ENCODE measurements around the gene DDX39B.

DDX39B gene

DNA sequence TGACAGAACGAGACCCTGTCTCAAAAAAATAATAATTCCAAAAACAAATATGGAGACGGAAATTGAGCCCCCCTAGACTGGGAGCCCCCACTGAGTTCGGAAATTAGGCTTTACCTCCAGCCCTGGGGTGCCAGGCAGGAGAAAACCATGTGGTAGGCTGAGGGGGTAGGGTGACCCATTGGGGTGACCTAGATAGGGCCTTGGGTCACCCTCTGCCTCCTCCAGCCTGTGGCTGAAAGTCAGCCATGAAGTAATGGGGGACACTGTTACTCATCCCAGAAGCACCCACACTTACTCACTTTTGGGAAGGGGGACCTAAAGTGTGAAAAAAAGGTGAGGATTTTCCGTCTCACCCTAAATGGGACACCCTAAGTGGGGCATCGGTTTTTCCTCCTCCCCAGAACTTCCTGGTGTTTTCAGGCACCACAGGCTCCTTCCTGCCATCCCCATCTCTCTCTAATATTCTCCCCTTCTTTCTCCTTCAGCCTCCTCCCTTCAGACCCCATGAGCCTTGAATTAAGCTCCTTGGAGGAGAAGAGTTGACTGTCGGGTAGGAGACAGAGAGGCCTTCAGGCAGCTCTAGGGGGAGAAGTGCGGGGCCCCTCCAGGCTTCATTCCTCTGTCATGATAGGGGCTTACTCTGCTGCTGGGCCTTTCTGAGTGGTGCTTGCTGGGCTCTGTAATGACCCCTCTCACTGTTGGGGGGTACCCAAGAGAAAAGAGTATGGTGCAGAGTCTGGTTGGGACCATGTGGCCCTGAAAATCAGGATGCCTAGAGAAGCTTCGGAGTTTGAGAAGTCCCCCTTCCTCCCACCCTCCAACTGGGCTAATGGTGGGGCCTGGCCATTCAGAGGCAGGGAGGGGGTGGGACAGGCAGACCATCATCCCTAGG, 38.0 kb upstream of the DDX39B start:
- Mint-ChIP-seq H3K9me3 (no peaks in the 10 kb centered on the region), H3K4me3 (peak overlapping the region; percentile 93), H3K27me3 (peaks cover 4% of the 10 kb centered on the region), H3K36me3 (peaks cover 71% of the 10 kb centered on the region), H3K4me1 (peaks cover 70% of the 10 kb centered on the region), H3K27ac (peak overlapping the region; percentile 97)
- no peak for DNase-seq
- CTCF ChIA-PET: interaction anchor here (0.6 to 33.1 kb wide), 9 partner anchors 9 to 159 kb away, joined by 3 to 1087 read pairs (median 4); partner anchors contain the start of genes ATP6V1G2, LST1, NCR3 and NFKBIL1

DNA sequence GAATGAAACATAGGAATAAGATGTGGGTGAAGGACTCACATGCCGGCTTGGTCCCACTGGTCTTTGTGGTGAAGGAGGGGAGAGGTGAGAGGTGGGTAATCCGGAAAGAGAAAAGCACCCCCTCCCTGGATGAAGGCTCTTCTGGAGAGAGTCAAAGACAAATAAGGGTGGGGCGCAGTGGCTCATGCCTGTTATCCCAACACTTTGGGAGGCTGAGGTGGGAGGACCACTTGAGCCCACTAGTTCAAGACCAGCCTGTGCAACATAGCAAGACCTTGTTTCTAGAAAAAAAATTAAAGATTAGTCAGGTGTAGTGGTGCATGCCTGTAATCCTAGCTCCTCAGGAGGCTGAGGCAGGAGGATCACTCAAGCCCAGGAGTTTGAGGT, 37.3 kb upstream of the DDX39B start:
- H3K9me3 Mint-ChIP-seq: no peaks in the 10 kb centered on the region
- H3K4me1 Mint-ChIP-seq: peaks cover 70% of the 10 kb centered on the region
- DNase-seq: no peak
- peak overlapping the region; percentile 97 for H3K27ac Mint-ChIP-seq
- CTCF ChIA-PET: interaction anchor here (1.2 to 33.1 kb wide), 3 partner anchors 9 to 26 kb away, joined by 3 to 1087 read pairs (median 780); partner anchors contain the start of genes ATP6V1G2, LST1, NCR3 and NFKBIL1
- H3K4me3 Mint-ChIP-seq: peak overlapping the region; percentile 93
- peaks cover 4% of the 10 kb centered on the region for H3K27me3 Mint-ChIP-seq
- H3K36me3 Mint-ChIP-seq: peaks cover 71% of the 10 kb centered on the region

DNA sequence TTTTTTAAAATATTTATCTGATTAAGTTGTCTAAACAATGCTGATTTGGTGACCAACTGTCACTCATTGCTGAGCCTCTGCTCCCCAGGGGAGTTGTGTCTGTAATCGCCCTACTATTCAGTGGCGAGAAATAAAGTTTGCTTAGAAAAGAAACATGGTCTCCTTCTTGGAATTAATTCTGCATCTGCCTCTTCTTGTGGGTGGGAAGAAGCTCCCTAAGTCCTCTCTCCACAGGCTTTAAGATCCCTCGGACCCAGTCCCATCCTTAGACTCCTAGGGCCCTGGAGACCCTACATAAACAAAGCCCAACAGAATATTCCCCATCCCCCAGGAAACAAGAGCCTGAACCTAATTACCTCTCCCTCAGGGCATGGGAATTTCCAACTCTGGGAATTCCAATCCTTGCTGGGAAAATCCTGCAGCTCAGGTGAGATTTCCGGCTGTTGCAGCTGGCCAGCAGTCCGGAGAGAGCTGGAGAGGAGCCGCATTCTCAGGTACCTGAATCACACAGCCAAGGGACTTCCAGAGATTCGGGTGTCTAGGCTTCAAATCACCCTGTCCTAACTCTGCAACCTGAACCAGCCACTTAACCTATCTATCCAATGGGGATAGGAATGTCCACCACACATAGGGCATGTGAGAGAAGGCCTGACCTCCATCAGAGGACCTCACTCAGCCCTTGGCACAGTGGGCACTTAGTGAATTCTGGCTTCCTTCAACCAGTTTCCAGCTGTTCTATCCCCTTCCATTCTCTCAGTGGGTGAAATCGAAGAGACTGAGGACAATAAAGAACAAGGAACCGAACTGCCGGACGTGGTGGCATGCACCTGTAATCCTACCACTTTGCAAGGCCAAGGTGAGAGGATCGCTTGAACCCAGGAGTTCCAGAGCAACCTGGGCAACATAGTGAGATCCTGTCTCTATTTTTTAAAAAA, 36.6 kb upstream of the DDX39B start:
- H3K4me1 Mint-ChIP-seq: peaks cover 70% of the 10 kb centered on the region
- H3K36me3 Mint-ChIP-seq: peaks cover 74% of the 10 kb centered on the region
- no peaks in the 10 kb centered on the region for H3K9me3 Mint-ChIP-seq
- no peak for DNase-seq
- H3K27ac Mint-ChIP-seq: peak overlapping the region; percentile 97
- H3K4me3 Mint-ChIP-seq: peak overlapping the region; percentile 93
- CTCF ChIA-PET: interaction anchor here (1.2 to 33.1 kb wide), 4 partner anchors 8 to 25 kb away, joined by 3 to 1087 read pairs (median 394); partner anchors contain the start of genes ATP6V1G2, LST1, NCR3 and NFKBIL1
- H3K27me3 Mint-ChIP-seq: peaks cover 4% of the 10 kb centered on the region

DNA sequence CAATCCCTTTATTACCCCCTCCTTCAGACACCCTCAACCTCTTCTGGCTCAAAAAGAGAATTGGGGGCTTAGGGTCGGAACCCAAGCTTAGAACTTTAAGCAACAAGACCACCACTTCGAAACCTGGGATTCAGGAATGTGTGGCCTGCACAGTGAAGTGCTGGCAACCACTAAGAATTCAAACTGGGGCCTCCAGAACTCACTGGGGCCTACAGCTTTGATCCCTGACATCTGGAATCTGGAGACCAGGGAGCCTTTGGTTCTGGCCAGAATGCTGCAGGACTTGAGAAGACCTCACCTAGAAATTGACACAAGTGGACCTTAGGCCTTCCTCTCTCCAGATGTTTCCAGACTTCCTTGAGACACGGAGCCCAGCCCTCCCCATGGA, 35.8 kb upstream of the DDX39B start:
- CTCF ChIA-PET: interaction anchor here (2.5 to 33.1 kb wide), 3 partner anchors 9 to 25 kb away, joined by 9 to 1087 read pairs (median 780); partner anchors contain the start of genes ATP6V1G2, LST1, NCR3 and NFKBIL1
- H3K36me3 Mint-ChIP-seq: peaks cover 73% of the 10 kb centered on the region

DNA sequence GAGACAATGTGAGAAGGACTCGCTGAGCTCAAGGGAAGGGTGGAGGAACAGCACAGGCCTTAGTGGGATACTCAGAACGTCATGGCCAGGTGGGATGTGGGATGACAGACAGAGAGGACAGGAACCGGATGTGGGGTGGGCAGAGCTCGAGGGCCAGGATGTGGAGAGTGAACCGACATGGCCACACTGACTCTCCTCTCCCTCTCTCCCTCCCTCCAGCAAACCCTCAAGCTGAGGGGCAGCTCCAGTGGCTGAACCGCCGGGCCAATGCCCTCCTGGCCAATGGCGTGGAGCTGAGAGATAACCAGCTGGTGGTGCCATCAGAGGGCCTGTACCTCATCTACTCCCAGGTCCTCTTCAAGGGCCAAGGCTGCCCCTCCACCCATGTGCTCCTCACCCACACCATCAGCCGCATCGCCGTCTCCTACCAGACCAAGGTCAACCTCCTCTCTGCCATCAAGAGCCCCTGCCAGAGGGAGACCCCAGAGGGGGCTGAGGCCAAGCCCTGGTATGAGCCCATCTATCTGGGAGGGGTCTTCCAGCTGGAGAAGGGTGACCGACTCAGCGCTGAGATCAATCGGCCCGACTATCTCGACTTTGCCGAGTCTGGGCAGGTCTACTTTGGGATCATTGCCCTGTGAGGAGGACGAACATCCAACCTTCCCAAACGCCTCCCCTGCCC, 35.2 kb upstream of the DDX39B start:
- CTCF ChIA-PET: interaction anchor here (2.5 to 33.1 kb wide), 3 partner anchors 9 to 24 kb away, joined by 9 to 1087 read pairs (median 780); partner anchors contain the start of genes ATP6V1G2, LST1, NCR3 and NFKBIL1
- H3K36me3 Mint-ChIP-seq: peaks cover 68% of the 10 kb centered on the region
- peaks cover 4% of the 10 kb centered on the region for H3K27me3 Mint-ChIP-seq
- H3K4me1 Mint-ChIP-seq: peaks cover 73% of the 10 kb centered on the region
- H3K27ac Mint-ChIP-seq: peak overlapping the region; percentile 87
- H3K9me3 Mint-ChIP-seq: no peaks in the 10 kb centered on the region
- H3K4me3 Mint-ChIP-seq: peak overlapping the region; percentile 92
- DNase-seq: peak; percentile 73

More for the DNA sequence above, 35.8 kb upstream of the DDX39B start:
- Mint-ChIP-seq H3K27ac (peak overlapping the region; percentile 87), H3K27me3 (peaks cover 4% of the 10 kb centered on the region), H3K4me3 (peak overlapping the region; percentile 92), H3K9me3 (no peaks in the 10 kb centered on the region), H3K4me1 (peaks cover 72% of the 10 kb centered on the region)
- DNase-seq: no peak

DNA sequence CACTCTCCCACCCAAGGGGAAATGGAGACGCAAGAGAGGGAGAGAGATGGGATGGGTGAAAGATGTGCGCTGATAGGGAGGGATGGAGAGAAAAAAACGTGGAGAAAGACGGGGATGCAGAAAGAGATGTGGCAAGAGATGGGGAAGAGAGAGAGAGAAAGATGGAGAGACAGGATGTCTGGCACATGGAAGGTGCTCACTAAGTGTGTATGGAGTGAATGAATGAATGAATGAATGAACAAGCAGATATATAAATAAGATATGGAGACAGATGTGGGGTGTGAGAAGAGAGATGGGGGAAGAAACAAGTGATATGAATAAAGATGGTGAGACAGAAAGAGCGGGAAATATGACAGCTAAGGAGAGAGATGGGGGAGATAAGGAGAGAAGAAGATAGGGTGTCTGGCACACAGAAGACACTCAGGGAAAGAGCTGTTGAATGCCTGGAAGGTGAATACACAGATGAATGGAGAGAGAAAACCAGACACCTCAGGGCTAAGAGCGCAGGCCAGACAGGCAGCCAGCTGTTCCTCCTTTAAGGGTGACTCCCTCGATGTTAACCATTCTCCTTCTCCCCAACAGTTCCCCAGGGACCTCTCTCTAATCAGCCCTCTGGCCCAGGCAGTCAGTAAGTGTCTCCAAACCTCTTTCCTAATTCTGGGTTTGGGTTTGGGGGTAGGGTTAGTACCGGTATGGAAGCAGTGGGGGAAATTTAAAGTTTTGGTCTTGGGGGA, 34.3 kb upstream of the DDX39B start:
- Mint-ChIP-seq H3K27ac (peak overlapping the region; percentile 87), H3K4me3 (peak overlapping the region; percentile 92), H3K36me3 (peaks cover 59% of the 10 kb centered on the region), H3K27me3 (peaks cover 4% of the 10 kb centered on the region), H3K4me1 (peaks cover 82% of the 10 kb centered on the region), H3K9me3 (no peaks in the 10 kb centered on the region)
- DNase-seq: no peak
- CTCF ChIA-PET: interaction anchor here (2.5 to 33.1 kb wide), 3 partner anchors 8 to 23 kb away, joined by 9 to 1087 read pairs (median 780); partner anchors contain the start of genes ATP6V1G2, LST1, NCR3 and NFKBIL1

DNA sequence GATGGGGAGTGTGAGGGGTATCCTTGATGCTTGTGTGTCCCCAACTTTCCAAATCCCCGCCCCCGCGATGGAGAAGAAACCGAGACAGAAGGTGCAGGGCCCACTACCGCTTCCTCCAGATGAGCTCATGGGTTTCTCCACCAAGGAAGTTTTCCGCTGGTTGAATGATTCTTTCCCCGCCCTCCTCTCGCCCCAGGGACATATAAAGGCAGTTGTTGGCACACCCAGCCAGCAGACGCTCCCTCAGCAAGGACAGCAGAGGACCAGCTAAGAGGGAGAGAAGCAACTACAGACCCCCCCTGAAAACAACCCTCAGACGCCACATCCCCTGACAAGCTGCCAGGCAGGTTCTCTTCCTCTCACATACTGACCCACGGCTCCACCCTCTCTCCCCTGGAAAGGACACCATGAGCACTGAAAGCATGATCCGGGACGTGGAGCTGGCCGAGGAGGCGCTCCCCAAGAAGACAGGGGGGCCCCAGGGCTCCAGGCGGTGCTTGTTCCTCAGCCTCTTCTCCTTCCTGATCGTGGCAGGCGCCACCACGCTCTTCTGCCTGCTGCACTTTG, 33.6 kb upstream of the DDX39B start, which contains the start of gene TNF:
TNF (plus strand) TSS at position 231 of the 567 bp plus-strand sequence; CDS start at position 408, 177 bp downstream.
- peak; percentile 86 for DNase-seq
- CTCF ChIA-PET: interaction anchor here (0.5 to 33.1 kb wide), 4 partner anchors 18 to 82 kb away, joined by 3 to 1087 read pairs (median 392); partner anchors contain the start of genes ATP6V1G2, LST1, NCR3 and NFKBIL1
- Mint-ChIP-seq H3K4me3 (peak within 1 kb of the TSS; percentile 92), H3K27me3 (peaks cover 4% of the 10 kb centered on the region), H3K27ac (peak within 1 kb of the TSS; percentile 87), H3K9me3 (no peaks in the 10 kb centered on the region), H3K4me1 (peaks cover 88% of the 10 kb centered on the region), H3K36me3 (peaks cover 53% of the 10 kb centered on the region)

DNA sequence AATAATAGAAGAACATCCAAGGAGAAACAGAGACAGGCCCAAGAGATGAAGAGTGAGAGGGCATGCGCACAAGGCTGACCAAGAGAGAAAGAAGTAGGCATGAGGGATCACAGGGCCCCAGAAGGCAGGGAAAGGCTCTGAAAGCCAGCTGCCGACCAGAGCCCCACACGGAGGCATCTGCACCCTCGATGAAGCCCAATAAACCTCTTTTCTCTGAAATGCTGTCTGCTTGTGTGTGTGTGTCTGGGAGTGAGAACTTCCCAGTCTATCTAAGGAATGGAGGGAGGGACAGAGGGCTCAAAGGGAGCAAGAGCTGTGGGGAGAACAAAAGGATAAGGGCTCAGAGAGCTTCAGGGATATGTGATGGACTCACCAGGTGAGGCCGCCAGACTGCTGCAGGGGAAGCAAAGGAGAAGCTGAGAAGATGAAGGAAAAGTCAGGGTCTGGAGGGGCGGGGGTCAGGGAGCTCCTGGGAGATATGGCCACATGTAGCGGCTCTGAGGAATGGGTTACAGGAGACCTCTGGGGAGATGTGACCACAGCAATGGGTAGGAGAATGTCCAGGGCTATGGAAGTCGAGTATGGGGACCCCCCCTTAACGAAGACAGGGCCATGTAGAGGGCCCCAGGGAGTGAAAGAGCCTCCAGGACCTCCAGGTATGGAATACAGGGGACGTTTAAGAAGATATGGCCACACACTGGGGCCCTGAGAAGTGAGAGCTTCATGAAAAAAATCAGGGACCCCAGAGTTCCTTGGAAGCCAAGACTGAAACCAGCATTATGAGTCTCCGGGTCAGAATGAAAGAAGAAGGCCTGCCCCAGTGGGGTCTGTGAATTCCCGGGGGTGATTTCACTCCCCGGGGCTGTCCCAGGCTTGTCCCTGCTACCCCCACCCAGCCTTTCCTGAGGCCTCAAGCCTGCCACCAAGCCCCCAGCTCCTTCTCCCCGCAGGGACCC, 32.6 kb upstream of the DDX39B start:
- DNase-seq: no peak
- peaks cover 45% of the 10 kb centered on the region for H3K36me3 Mint-ChIP-seq
- H3K27me3 Mint-ChIP-seq: peaks cover 4% of the 10 kb centered on the region
- CTCF ChIA-PET: interaction anchor here (0.6 to 33.1 kb wide), 4 partner anchors 20 to 83 kb away, joined by 3 to 1087 read pairs (median 392); partner anchors contain the start of genes ATP6V1G2, LST1, NCR3 and NFKBIL1
- H3K4me1 Mint-ChIP-seq: peaks cover 91% of the 10 kb centered on the region
- no peaks in the 10 kb centered on the region for H3K9me3 Mint-ChIP-seq
- H3K27ac Mint-ChIP-seq: peak overlapping the region; percentile 96
- H3K4me3 Mint-ChIP-seq: peak overlapping the region; percentile 92

DNA sequence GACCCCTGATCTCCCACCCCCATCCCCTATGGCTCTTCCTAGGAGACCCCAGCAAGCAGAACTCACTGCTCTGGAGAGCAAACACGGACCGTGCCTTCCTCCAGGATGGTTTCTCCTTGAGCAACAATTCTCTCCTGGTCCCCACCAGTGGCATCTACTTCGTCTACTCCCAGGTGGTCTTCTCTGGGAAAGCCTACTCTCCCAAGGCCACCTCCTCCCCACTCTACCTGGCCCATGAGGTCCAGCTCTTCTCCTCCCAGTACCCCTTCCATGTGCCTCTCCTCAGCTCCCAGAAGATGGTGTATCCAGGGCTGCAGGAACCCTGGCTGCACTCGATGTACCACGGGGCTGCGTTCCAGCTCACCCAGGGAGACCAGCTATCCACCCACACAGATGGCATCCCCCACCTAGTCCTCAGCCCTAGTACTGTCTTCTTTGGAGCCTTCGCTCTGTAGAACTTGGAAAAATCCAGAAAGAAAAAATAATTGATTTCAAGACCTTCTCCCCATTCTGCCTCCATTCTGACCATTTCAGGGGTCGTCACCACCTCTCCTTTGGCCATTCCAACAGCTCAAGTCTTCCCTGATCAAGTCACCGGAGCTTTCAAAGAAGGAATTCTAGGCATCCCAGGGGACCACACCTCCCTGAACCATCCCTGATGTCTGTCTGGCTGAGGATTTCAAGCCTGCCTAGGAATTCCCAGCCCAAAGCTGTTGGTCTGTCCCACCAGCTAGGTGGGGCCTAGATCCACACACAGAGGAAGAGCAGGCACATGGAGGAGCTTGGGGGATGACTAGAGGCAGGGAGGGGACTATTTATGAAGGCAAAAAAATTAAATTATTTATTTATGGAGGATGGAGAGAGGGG, 31.7 kb upstream of the DDX39B start:
- CTCF ChIA-PET: interaction anchor here (0.6 to 33.1 kb wide), 3 partner anchors 20 to 46 kb away, joined by 3 to 1087 read pairs (median 780); partner anchors contain the start of genes ATP6V1G2, LST1, NCR3 and NFKBIL1
- Mint-ChIP-seq H3K4me3 (peak overlapping the region; percentile 94), H3K27ac (peak overlapping the region; percentile 96), H3K27me3 (peaks cover 4% of the 10 kb centered on the region), H3K9me3 (no peaks in the 10 kb centered on the region), H3K4me1 (peaks cover 91% of the 10 kb centered on the region), H3K36me3 (peaks cover 38% of the 10 kb centered on the region)
- no peak for DNase-seq

DNA sequence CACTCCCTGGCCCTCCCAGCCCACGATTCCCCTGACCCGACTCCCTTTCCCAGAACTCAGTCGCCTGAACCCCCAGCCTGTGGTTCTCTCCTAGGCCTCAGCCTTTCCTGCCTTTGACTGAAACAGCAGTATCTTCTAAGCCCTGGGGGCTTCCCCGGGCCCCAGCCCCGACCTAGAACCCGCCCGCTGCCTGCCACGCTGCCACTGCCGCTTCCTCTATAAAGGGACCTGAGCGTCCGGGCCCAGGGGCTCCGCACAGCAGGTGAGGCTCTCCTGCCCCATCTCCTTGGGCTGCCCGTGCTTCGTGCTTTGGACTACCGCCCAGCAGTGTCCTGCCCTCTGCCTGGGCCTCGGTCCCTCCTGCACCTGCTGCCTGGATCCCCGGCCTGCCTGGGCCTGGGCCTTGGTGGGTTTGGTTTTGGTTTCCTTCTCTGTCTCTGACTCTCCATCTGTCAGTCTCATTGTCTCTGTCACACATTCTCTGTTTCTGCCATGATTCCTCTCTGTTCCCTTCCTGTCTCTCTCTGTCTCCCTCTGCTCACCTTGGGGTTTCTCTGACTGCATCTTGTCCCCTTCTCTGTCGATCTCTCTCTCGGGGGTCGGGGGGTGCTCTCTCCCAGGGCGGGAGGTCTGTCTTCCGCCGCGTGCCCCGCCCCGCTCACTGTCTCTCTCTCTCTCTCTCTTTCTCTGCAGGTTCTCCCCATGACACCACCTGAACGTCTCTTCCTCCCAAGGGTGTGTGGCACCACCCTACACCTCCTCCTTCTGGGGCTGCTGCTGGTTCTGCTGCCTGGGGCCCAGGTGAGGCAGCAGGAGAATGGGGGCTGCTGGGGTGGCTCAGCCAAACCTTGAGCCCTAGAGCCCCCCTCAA, 30.5 kb upstream of the DDX39B start, which contains the start of gene LTA:
LTA (plus strand) TSS at position 249 of the 871 bp plus-strand sequence; CDS start at position 703, 454 bp downstream.
- CTCF ChIA-PET: interaction anchor here (27.0 to 33.1 kb wide), 2 partner anchors 19 to 22 kb away, joined by 780 to 1087 read pairs; partner anchors contain the start of genes ATP6V1G2, LST1, NCR3 and NFKBIL1
- Mint-ChIP-seq H3K4me3 (peak within 1 kb of the TSS; percentile 94), H3K27ac (peak within 1 kb of the TSS; percentile 96), H3K27me3 (peaks cover 8% of the 10 kb centered on the region), H3K9me3 (no peaks in the 10 kb centered on the region), H3K36me3 (peaks cover 31% of the 10 kb centered on the region), H3K4me1 (peaks cover 96% of the 10 kb centered on the region)
- peak; percentile 82 for DNase-seq
